Measurements from ENCODE around the gene ABHD6. TPM values are rescaled to one million over a fixed set of nuclear protein-coding genes. Genes with fewer than 3 reads are reported as not detected.

The ABHD6 gene
- total RNA-seq, 1 experiment from 2014 or later: 2.2 TPM

DNA sequence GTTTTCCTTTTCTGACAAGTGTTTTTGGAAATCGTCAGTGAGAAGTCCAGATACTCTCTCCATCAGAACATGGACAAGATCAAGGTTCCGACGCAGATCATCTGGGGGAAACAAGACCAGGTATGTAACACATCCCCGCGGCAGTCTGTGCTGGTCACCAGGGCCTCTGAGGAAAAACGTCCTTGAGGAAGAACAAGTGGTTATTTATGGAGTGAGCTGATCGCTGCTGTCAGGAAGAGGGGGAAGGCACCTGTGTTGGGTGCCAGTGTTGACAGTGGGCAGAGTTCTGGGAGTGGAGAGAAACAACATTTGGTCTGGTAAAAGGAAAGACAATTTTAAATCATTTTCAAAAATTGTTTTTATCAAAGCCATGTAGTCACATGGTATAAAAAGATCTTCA is 47.7 kb downstream of the ABHD6 start:
- no peak overlapping the region; a peak in 1 of 7 replicates for H3K27ac Mint-ChIP-seq
- no peak overlapping the region for H3K56ac ChIP-seq (ENCODE audit: insufficient read length, low read depth, low read length)
- no peaks in the 10 kb centered on the region for H3K23me2 ChIP-seq (ENCODE audit: insufficient read length, low read depth, low read length, poor library complexity, severe bottlenecking)
- H4K20me1 ChIP-seq (ENCODE audit: control insufficient read depth, insufficient read depth, insufficient read length): no peaks in the 10 kb centered on the region
- no peak overlapping the region for H4K5ac ChIP-seq (ENCODE audit: insufficient read length, low read depth, low read length)
- no peak overlapping the region for H3K14ac ChIP-seq (ENCODE audit: insufficient read depth, low read length)
- peaks cover 7 to 9% of the 10 kb centered on the region in 2 experiments for H3K9me3 Mint-ChIP-seq
- H3K36me3 Mint-ChIP-seq (ENCODE audit: insufficient read depth in 1 of 3, low read depth in 3 of 3): peaks cover 3 to 18% (median 11%) of the 10 kb centered on the region in 3 experiments; a peak in 5 of 7 replicates
- H3K27me3 ChIP-seq (ENCODE audit: insufficient read depth, low read length): no peaks in the 10 kb centered on the region
- TF ChIP-seq, protein P1, sequence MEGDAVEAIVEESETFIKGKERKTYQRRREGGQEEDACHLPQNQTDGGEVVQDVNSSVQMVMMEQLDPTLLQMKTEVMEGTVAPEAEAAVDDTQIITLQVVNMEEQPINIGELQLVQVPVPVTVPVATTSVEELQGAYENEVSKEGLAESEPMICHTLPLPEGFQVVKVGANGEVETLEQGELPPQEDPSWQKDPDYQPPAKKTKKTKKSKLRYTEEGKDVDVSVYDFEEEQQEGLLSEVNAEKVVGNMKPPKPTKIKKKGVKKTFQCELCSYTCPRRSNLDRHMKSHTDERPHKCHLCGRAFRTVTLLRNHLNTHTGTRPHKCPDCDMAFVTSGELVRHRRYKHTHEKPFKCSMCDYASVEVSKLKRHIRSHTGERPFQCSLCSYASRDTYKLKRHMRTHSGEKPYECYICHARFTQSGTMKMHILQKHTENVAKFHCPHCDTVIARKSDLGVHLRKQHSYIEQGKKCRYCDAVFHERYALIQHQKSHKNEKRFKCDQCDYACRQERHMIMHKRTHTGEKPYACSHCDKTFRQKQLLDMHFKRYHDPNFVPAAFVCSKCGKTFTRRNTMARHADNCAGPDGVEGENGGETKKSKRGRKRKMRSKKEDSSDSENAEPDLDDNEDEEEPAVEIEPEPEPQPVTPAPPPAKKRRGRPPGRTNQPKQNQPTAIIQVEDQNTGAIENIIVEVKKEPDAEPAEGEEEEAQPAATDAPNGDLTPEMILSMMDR (conservative IDR thresholded peaks at IDR 0.05): no peak
- H2AFZ ChIP-seq (ENCODE audit: low read length): no peak overlapping the region
- H4K91ac ChIP-seq (ENCODE audit: insufficient read length, low read depth, low read length): no peak overlapping the region
- H2AK5ac ChIP-seq (ENCODE audit: insufficient read length, low read length): no peak overlapping the region
- no peak overlapping the region for H3K4me2 ChIP-seq (ENCODE audit: insufficient read depth, insufficient read length, low read length)
- H2BK20ac ChIP-seq (ENCODE audit: low read depth, low read length, poor library complexity, severe bottlenecking): no peak overlapping the region
- H3K4me1 ChIP-seq (ENCODE audit: insufficient read depth, low read length): no peaks in the 10 kb centered on the region
- H2BK15ac ChIP-seq (ENCODE audit: low read depth, low read length): no peak overlapping the region
- H3K4me3 Mint-ChIP-seq: no peak overlapping the region
- H3K79me1 ChIP-seq (ENCODE audit: insufficient read depth, low read depth, low read length, poor library complexity, severe bottlenecking): no peaks in the 10 kb centered on the region
- no peaks in the 10 kb centered on the region for H3K27me3 Mint-ChIP-seq (ENCODE audit: low read depth)
- no peaks in the 10 kb centered on the region for H3K4me1 Mint-ChIP-seq
- no peaks in the 10 kb centered on the region for H3K9me3 ChIP-seq (ENCODE audit: control insufficient read depth, low read depth, low read length)
- no peak overlapping the region for H4K8ac ChIP-seq (replicated peaks; ENCODE audit: insufficient read length, low read depth, low read length)
- H3K79me2 ChIP-seq (ENCODE audit: insufficient read depth, low read length): no peaks in the 10 kb centered on the region
- no CpG with 5 or more reads among the region's 7 CpGs for WGBS (ENCODE audit: extremely low coverage, insufficient read length, low lambda C conversion rate)
- no peak overlapping the region for H2BK5ac ChIP-seq (ENCODE audit: insufficient read length, low read length)
- no peak overlapping the region for H2BK12ac ChIP-seq (ENCODE audit: insufficient read length, low read depth, low read length)
- H3K18ac ChIP-seq (ENCODE audit: insufficient read length, low read depth, low read length): no peak overlapping the region
- no peak overlapping the region for H3T11ph ChIP-seq (ENCODE audit: low read length)
- no peak overlapping the region for H2BK120ac ChIP-seq (ENCODE audit: low read depth, low read length, poor library complexity, severe bottlenecking)
- no peak for DNase-seq
- no peak overlapping the region for H3K23ac ChIP-seq (ENCODE audit: insufficient read length, low read depth, low read length)
- no peak overlapping the region for H3K4ac ChIP-seq (ENCODE audit: low read depth, low read length)
- H3K9ac ChIP-seq (ENCODE audit: extremely low read depth, insufficient read length, low read length): no peak overlapping the region
- H3K27ac ChIP-seq (ENCODE audit: insufficient read length, low read depth, low read length): no peak overlapping the region

Measured in H9 (cell line).